ENCODE data around the gene MAP4K4. TPM values are rescaled to one million over a fixed set of nuclear protein-coding genes. Genes with fewer than 3 reads are reported as not detected.
"Not testable (repeated sequence)": the region's sequence is repeated elsewhere in the genome, so short reads cannot be mapped to it uniquely, and the experiment has no call there.

MAP4K4 gene
- total and polyA plus RNA-seq, 7 experiments from 2014 or later, result 13.6 to 138 (median 121) TPM

- Mint-ChIP-seq H3K9me3 (peaks cover 13 to 51% (median 25%) of the 10 kb centered on the region in 11 donors), H3K36me3 (peaks cover 9 to 21% (median 18%) of the 10 kb centered on the region in 5 donors), H3K27me3 (peaks cover 0 to 7% (median 5%) of the 10 kb centered on the region in 5 donors), H3K27ac (no peak overlapping the region), H3K4me3 (no peak overlapping the region), H3K4me1 (no peaks in the 10 kb centered on the region)
- DNase-seq, result no peak
- Histone ChIP-seq H3K4me1 (ENCODE audit: control insufficient read depth in 2 of 2, insufficient read depth in 2 of 2, low read length in 2 of 2) (no peaks in the 10 kb centered on the region), H3K27me3 (ENCODE audit: control insufficient read depth in 2 of 2, insufficient read depth in 2 of 2, low read length in 2 of 2) (no peaks in the 10 kb centered on the region), H3K27ac (ENCODE audit: low read depth, low read length) (no peak overlapping the region), H3K4me3 (ENCODE audit: low read length) (no peak overlapping the region), H3K36me3 (ENCODE audit: control insufficient read depth in 2 of 3, insufficient read depth in 3 of 3, low read length in 3 of 3) (no peaks in the 10 kb centered on the region), H3K9me3 (ENCODE audit: control insufficient read depth in 2 of 3, low read length in 3 of 3) (peaks cover 0 to 28% (median 0%) of the 10 kb centered on the region in 3 experiments)
- CTCF ChIA-PET, result no interaction called here
- intact Hi-C loops (cut with micrococcal nuclease), result no loop called here
- ATAC-seq, result no peak
- POLR2A ChIA-PET, result interaction anchor here (0.6 to 0.8 kb wide), 2 partner anchors 35 to 522 kb away, joined by 4 read pairs; no protein-coding TSS in a partner anchor
Observed at GRCh38 chr2:101921953-101922325, 224.4 kb downstream of the MAP4K4 start.

- H3K4me3 ChIP-seq (ENCODE audit: low read length); intact Hi-C loops (cut with micrococcal nuclease); H3K27me3 ChIP-seq (ENCODE audit: control insufficient read depth in 2 of 2, insufficient read depth in 2 of 2, low read length in 2 of 2); H3K27ac Mint-ChIP-seq; H3K4me1 Mint-ChIP-seq; H3K27ac ChIP-seq (ENCODE audit: low read depth, low read length); H3K4me1 ChIP-seq (ENCODE audit: control insufficient read depth in 2 of 2, insufficient read depth in 2 of 2, low read length in 2 of 2); H3K4me3 Mint-ChIP-seq; POLR2A ChIA-PET; CTCF ChIA-PET; ATAC-seq; H3K27me3 Mint-ChIP-seq; DNase-seq; H3K36me3 ChIP-seq (ENCODE audit: control insufficient read depth in 2 of 3, insufficient read depth in 3 of 3, low read length in 3 of 3): not testable (repeated sequence)
- peaks cover 9 to 32% (median 23%) of the 10 kb centered on the region in 5 donors for H3K36me3 Mint-ChIP-seq
- H3K9me3 ChIP-seq (ENCODE audit: control insufficient read depth in 2 of 3, low read length in 3 of 3), result peaks cover 0 to 37% (median 0%) of the 10 kb centered on the region in 3 experiments
- H3K9me3 Mint-ChIP-seq, result peaks cover 18 to 66% (median 31%) of the 10 kb centered on the region in 11 donors
Observed at GRCh38 chr2:101924311-101924710, 226.8 kb downstream of the MAP4K4 start.

- H3K4me3 Mint-ChIP-seq, result no peak overlapping the region
- POLR2A ChIA-PET, result no interaction called here
- DNase-seq (no peak), ATAC-seq (no peak)
- no peak overlapping the region for H3K27ac Mint-ChIP-seq
- no peaks in the 10 kb centered on the region for H3K27me3 ChIP-seq (ENCODE audit: control insufficient read depth in 2 of 2, insufficient read depth in 2 of 2, low read length in 2 of 2)
- H3K4me1 Mint-ChIP-seq, result peaks cover 0 to 4% (median 0%) of the 10 kb centered on the region in 7 donors
- no peak overlapping the region for H3K4me3 ChIP-seq (ENCODE audit: low read length)
- intact Hi-C loops (cut with micrococcal nuclease), result no loop called here
- H3K36me3 Mint-ChIP-seq, result peaks cover 0 to 22% (median 9%) of the 10 kb centered on the region in 5 donors
- H3K36me3 ChIP-seq (ENCODE audit: control insufficient read depth in 2 of 3, insufficient read depth in 3 of 3, low read length in 3 of 3), result no peaks in the 10 kb centered on the region
- peaks cover 10 to 34% (median 21%) of the 10 kb centered on the region in 11 donors for H3K9me3 Mint-ChIP-seq
- CTCF ChIA-PET, result no interaction called here
- H3K27ac ChIP-seq (ENCODE audit: low read depth, low read length), result no peak overlapping the region
- peaks cover 0 to 24% (median 8%) of the 10 kb centered on the region in 5 donors for H3K27me3 Mint-ChIP-seq
- peaks cover 0 to 20% (median 0%) of the 10 kb centered on the region in 3 experiments for H3K9me3 ChIP-seq (ENCODE audit: control insufficient read depth in 2 of 3, low read length in 3 of 3)
- H3K4me1 ChIP-seq (ENCODE audit: control insufficient read depth in 2 of 2, insufficient read depth in 2 of 2, low read length in 2 of 2), result no peaks in the 10 kb centered on the region
Observed at GRCh38 chr2:101930019-101930418, 232.5 kb downstream of the MAP4K4 start.

- peaks cover 0 to 4% (median 0%) of the 10 kb centered on the region in 7 donors for H3K4me1 Mint-ChIP-seq
- Histone ChIP-seq H3K4me3 (ENCODE audit: low read length) (no peak overlapping the region), H3K27me3 (ENCODE audit: control insufficient read depth in 2 of 2, insufficient read depth in 2 of 2, low read length in 2 of 2) (no peaks in the 10 kb centered on the region), H3K27ac (ENCODE audit: low read depth, low read length) (no peak overlapping the region), H3K9me3 (ENCODE audit: control insufficient read depth in 2 of 3, low read length in 3 of 3) (peaks cover 0 to 12% (median 0%) of the 10 kb centered on the region in 3 experiments), H3K36me3 (ENCODE audit: control insufficient read depth in 2 of 3, insufficient read depth in 3 of 3, low read length in 3 of 3) (no peaks in the 10 kb centered on the region), H3K4me1 (ENCODE audit: control insufficient read depth in 2 of 2, insufficient read depth in 2 of 2, low read length in 2 of 2) (no peaks in the 10 kb centered on the region)
- peaks cover 0 to 24% (median 10%) of the 10 kb centered on the region in 5 donors for H3K27me3 Mint-ChIP-seq
- DNase-seq (no peak), ATAC-seq (no peak)
- H3K27ac Mint-ChIP-seq, result no peak overlapping the region
- H3K9me3 Mint-ChIP-seq, result peaks cover 10 to 26% (median 16%) of the 10 kb centered on the region in 11 donors
- no peak overlapping the region for H3K4me3 Mint-ChIP-seq
- peaks cover 0 to 22% (median 9%) of the 10 kb centered on the region in 5 donors for H3K36me3 Mint-ChIP-seq
- intact Hi-C loops (cut with micrococcal nuclease), result no loop called here
- ChIA-PET POLR2A (interaction anchor here (0.5 kb wide), 1 partner anchor 1406 kb away, joined by 4 read pairs; no protein-coding TSS in a partner anchor), CTCF (no interaction called here)
Observed at GRCh38 chr2:101930847-101931246, 233.3 kb downstream of the MAP4K4 start.

- H3K4me3 Mint-ChIP-seq, result no peak overlapping the region
- H3K36me3 Mint-ChIP-seq, result peaks cover 0 to 18% (median 8%) of the 10 kb centered on the region in 5 donors
- no peak overlapping the region for H3K27ac Mint-ChIP-seq
- peaks cover 0 to 9% (median 0%) of the 10 kb centered on the region in 3 experiments for H3K9me3 ChIP-seq (ENCODE audit: control insufficient read depth in 2 of 3, low read length in 3 of 3)
- CTCF ChIA-PET, result no interaction called here
- intact Hi-C loops (cut with micrococcal nuclease), result no loop called here
- ATAC-seq (no peak), DNase-seq (no peak)
- peaks cover 0 to 4% (median 0%) of the 10 kb centered on the region in 7 donors for H3K4me1 Mint-ChIP-seq
- no peaks in the 10 kb centered on the region for H3K4me1 ChIP-seq (ENCODE audit: control insufficient read depth in 2 of 2, insufficient read depth in 2 of 2, low read length in 2 of 2)
- H3K27ac ChIP-seq (ENCODE audit: low read depth, low read length), result no peak overlapping the region
- H3K9me3 Mint-ChIP-seq, result peaks cover 8 to 21% (median 14%) of the 10 kb centered on the region in 11 donors
- no peaks in the 10 kb centered on the region for H3K36me3 ChIP-seq (ENCODE audit: control insufficient read depth in 2 of 3, insufficient read depth in 3 of 3, low read length in 3 of 3)
- POLR2A ChIA-PET, result interaction anchor here (0.5 kb wide), 1 partner anchor 1407 kb away, joined by 4 read pairs; no protein-coding TSS in a partner anchor
- H3K4me3 ChIP-seq (ENCODE audit: low read length), result no peak overlapping the region
- peaks cover 0 to 24% (median 10%) of the 10 kb centered on the region in 5 donors for H3K27me3 Mint-ChIP-seq
- no peaks in the 10 kb centered on the region for H3K27me3 ChIP-seq (ENCODE audit: control insufficient read depth in 2 of 2, insufficient read depth in 2 of 2, low read length in 2 of 2)
Observed at GRCh38 chr2:101931402-101931801, 233.9 kb downstream of the MAP4K4 start.

- POLR2A ChIA-PET; intact Hi-C loops (cut with micrococcal nuclease); H3K27ac ChIP-seq (ENCODE audit: low read depth, low read length); H3K36me3 Mint-ChIP-seq; ATAC-seq; H3K4me1 ChIP-seq (ENCODE audit: control insufficient read depth in 2 of 2, insufficient read depth in 2 of 2, low read length in 2 of 2); H3K4me3 Mint-ChIP-seq; H3K27me3 ChIP-seq (ENCODE audit: control insufficient read depth in 2 of 2, insufficient read depth in 2 of 2, low read length in 2 of 2); H3K4me3 ChIP-seq (ENCODE audit: low read length); H3K27ac Mint-ChIP-seq; H3K36me3 ChIP-seq (ENCODE audit: control insufficient read depth in 2 of 3, insufficient read depth in 3 of 3, low read length in 3 of 3); H3K4me1 Mint-ChIP-seq; H3K9me3 ChIP-seq (ENCODE audit: control insufficient read depth in 2 of 3, low read length in 3 of 3); CTCF ChIA-PET; DNase-seq: not testable (repeated sequence)
- H3K27me3 Mint-ChIP-seq, result peaks cover 12 to 31% (median 17%) of the 10 kb centered on the region in 5 donors
- peaks cover 5 to 23% (median 14%) of the 10 kb centered on the region in 11 donors for H3K9me3 Mint-ChIP-seq
Observed at GRCh38 chr2:101935764-101936163, 238.3 kb downstream of the MAP4K4 start.

GRCh38 chr2:101942851-101943250, 245.3 kb downstream of the MAP4K4 start:
- Mint-ChIP-seq H3K9me3 (peaks cover 7 to 13% (median 9%) of the 10 kb centered on the region in 11 donors), H3K4me1 (peaks cover 0 to 1% (median 0%) of the 10 kb centered on the region in 7 donors), H3K4me3 (no peak overlapping the region), H3K27ac (no peak overlapping the region), H3K27me3 (peaks cover 5 to 17% (median 10%) of the 10 kb centered on the region in 5 donors), H3K36me3 (peaks cover under 1 to 5% (median 2%) of the 10 kb centered on the region in 5 donors)
- Histone ChIP-seq H3K27ac (ENCODE audit: low read depth, low read length) (no peak overlapping the region), H3K27me3 (ENCODE audit: control insufficient read depth in 2 of 2, insufficient read depth in 2 of 2, low read length in 2 of 2) (no peaks in the 10 kb centered on the region), H3K4me1 (ENCODE audit: control insufficient read depth in 2 of 2, insufficient read depth in 2 of 2, low read length in 2 of 2) (no peaks in the 10 kb centered on the region), H3K9me3 (ENCODE audit: control insufficient read depth in 2 of 3, low read length in 3 of 3) (no peaks in the 10 kb centered on the region), H3K36me3 (ENCODE audit: control insufficient read depth in 2 of 3, insufficient read depth in 3 of 3, low read length in 3 of 3) (no peaks in the 10 kb centered on the region), H3K4me3 (ENCODE audit: low read length) (no peak overlapping the region)
- ChIA-PET CTCF (no interaction called here), POLR2A (no interaction called here)
- ATAC-seq (no peak), DNase-seq (no peak)
- intact Hi-C loops (cut with micrococcal nuclease), result no loop called here
